ENCODE data around the gene KCTD13. TPM values are rescaled to one million over a fixed set of nuclear protein-coding genes. Genes with fewer than 3 reads are reported as not detected.
"Not testable (repeated sequence)": the region's sequence is repeated elsewhere in the genome, so short reads cannot be mapped to it uniquely, and the experiment has no call there.

Gene KCTD13
- total RNA-seq, 1 experiment from 2014 or later, result 10.2 TPM

GRCh38 chr16:29961127-29961478 is 35.1 kb upstream of the KCTD13 start:
- H3K36me3 ChIP-seq, result no peaks in the 10 kb centered on the region
- no peaks in the 10 kb centered on the region for H3K9me3 ChIP-seq (replicated peaks)
- H3K27ac ChIP-seq, result no peak overlapping the region
- no peaks in the 10 kb centered on the region for H3K27me3 ChIP-seq (replicated peaks)
- peak overlapping the region; percentile 53 for H3K4me3 ChIP-seq
- DNase-seq (ENCODE audit: low read depth in 1 of 2, low spot score in 2 of 2), result no peak
- H3K4me1 ChIP-seq (replicated peaks), result peaks cover 14% of the 10 kb centered on the region

GRCh38 chr16:29959821-29960220 is 33.8 kb upstream of the KCTD13 start:
- DNase-seq (ENCODE audit: low read depth in 1 of 2, low spot score in 2 of 2); H3K36me3 ChIP-seq; H3K4me3 ChIP-seq; H3K9me3 ChIP-seq (replicated peaks); H3K27ac ChIP-seq; H3K27me3 ChIP-seq (replicated peaks): not testable (repeated sequence)
- H3K4me1 ChIP-seq (replicated peaks), result peaks cover 14% of the 10 kb centered on the region

GRCh38 chr16:29959293-29959692 is 33.3 kb upstream of the KCTD13 start:
- Histone ChIP-seq H3K27ac (no peak overlapping the region), H3K9me3 (replicated peaks) (no peaks in the 10 kb centered on the region), H3K4me3 (no peak overlapping the region), H3K36me3 (no peaks in the 10 kb centered on the region), H3K4me1 (replicated peaks) (peaks cover 14% of the 10 kb centered on the region), H3K27me3 (replicated peaks) (no peaks in the 10 kb centered on the region)
- no peak for DNase-seq (ENCODE audit: low read depth in 1 of 2, low spot score in 2 of 2)

GRCh38 chr16:29958756-29959155 is 32.7 kb upstream of the KCTD13 start:
- Histone ChIP-seq H3K27ac (no peak overlapping the region), H3K36me3 (no peaks in the 10 kb centered on the region), H3K9me3 (replicated peaks) (no peaks in the 10 kb centered on the region), H3K27me3 (replicated peaks) (no peaks in the 10 kb centered on the region), H3K4me1 (replicated peaks) (peaks cover 14% of the 10 kb centered on the region), H3K4me3 (no peak overlapping the region)
- no peak for DNase-seq (ENCODE audit: low read depth in 1 of 2, low spot score in 2 of 2)

DNA sequence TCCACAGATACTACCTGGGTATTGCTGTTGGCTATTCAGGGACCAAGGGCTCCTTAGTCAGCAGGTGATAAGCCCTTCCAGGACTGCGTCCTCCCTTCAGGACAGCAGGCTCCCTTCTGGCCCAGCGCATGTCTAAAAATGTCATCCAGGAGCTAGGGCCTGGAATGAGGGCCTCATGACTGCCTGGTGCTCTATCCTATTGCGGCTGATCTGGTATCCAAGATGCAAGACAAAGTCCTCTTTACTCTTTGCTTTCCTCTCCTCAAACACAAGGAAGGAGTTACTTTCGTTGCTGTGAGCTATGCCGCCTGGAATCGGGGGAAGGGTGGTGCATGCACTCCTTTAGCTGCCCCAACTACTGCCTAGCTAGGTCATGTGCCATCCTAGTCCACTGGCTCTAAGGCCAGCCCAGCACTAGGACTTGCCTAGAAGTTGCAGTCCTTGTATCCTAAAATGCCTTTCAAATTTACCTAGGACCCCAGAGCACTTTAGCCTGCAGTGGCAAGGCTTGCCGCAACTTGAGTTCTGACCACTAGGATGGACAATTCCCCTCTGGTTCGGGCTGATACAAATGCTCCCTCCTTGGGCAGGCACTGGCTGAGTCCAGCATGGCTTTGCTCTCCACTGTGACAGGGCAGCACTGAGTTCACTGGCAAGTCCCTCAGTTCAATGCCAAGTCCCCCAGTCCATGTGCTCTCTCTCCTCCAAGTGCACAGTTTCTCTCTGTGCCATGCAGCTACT is 25.8 kb upstream of the KCTD13 start:
- H3K9me3 ChIP-seq (replicated peaks), result no peaks in the 10 kb centered on the region; the same call in 1 of the 2 replicates
- H3K27ac ChIP-seq, result no peak overlapping the region
- no peak overlapping the region for H3K4me3 ChIP-seq
- no peaks in the 10 kb centered on the region for H3K4me1 ChIP-seq (replicated peaks)
- DNase-seq (ENCODE audit: low read depth in 1 of 2, low spot score in 2 of 2), result no peak
- no peaks in the 10 kb centered on the region for H3K36me3 ChIP-seq
- no peaks in the 10 kb centered on the region for H3K27me3 ChIP-seq (replicated peaks)

DNA sequence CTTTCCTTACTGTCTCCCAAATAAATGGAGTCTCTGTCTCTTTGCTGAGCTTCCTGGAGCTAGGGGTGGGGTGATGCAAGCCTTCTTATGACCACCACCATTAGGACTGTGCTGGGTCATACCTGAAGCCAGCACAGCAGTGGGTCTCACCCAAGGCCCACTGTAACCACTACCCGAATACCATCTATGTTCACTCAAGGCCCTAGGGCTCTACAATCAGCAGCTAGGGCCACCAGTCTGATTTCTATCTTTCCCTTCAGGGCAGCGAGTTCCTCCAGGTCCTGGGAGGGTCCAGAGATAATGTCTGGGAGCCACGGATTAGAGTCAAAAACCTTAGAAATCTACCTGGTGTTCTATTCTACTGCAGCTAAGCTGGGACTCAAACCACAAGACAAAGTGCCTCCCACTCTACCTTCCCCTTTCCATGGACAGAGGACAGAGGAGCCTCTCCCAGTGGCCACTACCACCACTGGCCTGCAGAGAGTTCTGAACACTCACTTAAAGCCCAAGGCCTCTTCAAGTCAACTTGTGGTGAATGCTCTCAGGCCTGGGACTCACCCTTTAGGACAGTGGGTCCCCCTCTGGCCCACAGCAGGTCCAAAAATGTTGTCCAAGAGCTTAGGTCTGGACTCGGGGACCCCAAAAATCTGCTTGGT is 24.9 kb upstream of the KCTD13 start:
- Histone ChIP-seq H3K36me3 (no peaks in the 10 kb centered on the region), H3K4me1 (replicated peaks) (no peaks in the 10 kb centered on the region), H3K4me3 (no peak overlapping the region), H3K27me3 (replicated peaks) (no peaks in the 10 kb centered on the region), H3K9me3 (replicated peaks) (no peaks in the 10 kb centered on the region; the same call in 1 of the 2 replicates), H3K27ac (no peak overlapping the region)
- DNase-seq (ENCODE audit: low read depth in 1 of 2, low spot score in 2 of 2), result no peak

GRCh38 chr16:29947897-29948296 is 21.9 kb upstream of the KCTD13 start:
- no peak overlapping the region for H3K27ac ChIP-seq
- no peaks in the 10 kb centered on the region for H3K27me3 ChIP-seq (replicated peaks)
- H3K4me3 ChIP-seq, result no peak overlapping the region
- no peaks in the 10 kb centered on the region for H3K36me3 ChIP-seq
- DNase-seq (ENCODE audit: low read depth in 1 of 2, low spot score in 2 of 2), result no peak
- H3K4me1 ChIP-seq (replicated peaks), result peaks cover 22% of the 10 kb centered on the region
- H3K9me3 ChIP-seq (replicated peaks), result no peaks in the 10 kb centered on the region; the same call in 1 of the 2 replicates

DNA sequence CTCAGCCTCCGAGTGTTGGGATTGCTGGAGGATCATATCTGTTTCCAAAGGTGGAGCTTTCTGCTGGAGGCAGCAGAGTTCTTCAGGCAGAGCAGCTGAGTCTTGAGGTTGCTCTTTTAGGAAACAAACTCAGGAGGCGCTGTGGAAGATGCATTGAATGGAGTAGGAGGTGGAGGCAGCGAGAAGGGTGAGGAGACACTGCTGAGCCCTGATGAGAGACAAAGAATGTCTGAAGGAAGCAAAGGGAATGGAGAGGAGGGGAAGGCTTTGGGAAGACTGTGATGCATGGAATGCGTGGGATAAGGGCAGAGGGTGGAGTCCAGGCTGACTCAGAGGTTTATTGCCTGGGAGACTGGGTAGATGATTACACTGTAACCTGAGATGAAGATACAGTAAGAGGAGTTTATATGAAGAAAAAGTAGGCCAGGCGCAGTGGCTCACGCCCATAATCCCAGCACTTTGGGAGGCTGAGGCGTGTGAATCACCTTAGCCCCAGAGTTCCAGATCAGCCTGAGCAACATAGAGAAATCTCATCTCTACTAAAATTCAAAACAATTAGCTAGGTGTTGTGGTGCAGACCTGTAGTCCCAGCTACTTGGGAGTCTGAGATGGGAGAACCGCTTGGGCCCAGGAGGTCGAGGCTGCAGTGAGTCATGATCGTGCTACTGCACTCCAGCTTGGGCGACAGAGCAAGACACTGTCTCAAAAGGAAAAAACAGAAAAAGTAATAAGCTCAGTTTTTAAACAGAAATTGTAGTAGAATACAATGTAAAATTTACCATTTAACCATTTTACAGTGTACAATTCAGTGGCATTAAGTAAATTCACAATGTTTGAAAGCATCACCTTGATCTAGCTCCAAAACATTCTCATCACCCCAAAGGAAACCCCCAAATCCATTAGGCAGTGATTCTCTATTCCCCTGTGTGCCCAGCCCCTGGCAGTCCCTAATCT is 18.1 kb upstream of the KCTD13 start:
- peak overlapping the region; percentile 76 for H3K27ac ChIP-seq
- no peaks in the 10 kb centered on the region for H3K36me3 ChIP-seq
- DNase-seq (ENCODE audit: low read depth in 1 of 2, low spot score in 2 of 2), result peak; percentile 93 to 97
- no peaks in the 10 kb centered on the region for H3K27me3 ChIP-seq (replicated peaks)
- H3K4me1 ChIP-seq (replicated peaks), result peaks cover 22% of the 10 kb centered on the region
- no peak overlapping the region for H3K4me3 ChIP-seq
- peaks cover 3% of the 10 kb centered on the region; the same call in 1 of the 2 replicates for H3K9me3 ChIP-seq (replicated peaks)

- H3K4me3 ChIP-seq, result no peak overlapping the region
- H3K4me1 ChIP-seq (replicated peaks), result peaks cover 22% of the 10 kb centered on the region
- H3K27ac ChIP-seq, result no peak overlapping the region
- H3K27me3 ChIP-seq (replicated peaks), result no peaks in the 10 kb centered on the region
- H3K36me3 ChIP-seq, result no peaks in the 10 kb centered on the region
- peaks cover 3% of the 10 kb centered on the region; the same call in 1 of the 2 replicates for H3K9me3 ChIP-seq (replicated peaks)
- no peak for DNase-seq (ENCODE audit: low read depth in 1 of 2, low spot score in 2 of 2)
Observed at GRCh38 chr16:29940656-29941055, 14.6 kb upstream of the KCTD13 start.

GRCh38 chr16:29931750-29932149 is 5.7 kb upstream of the KCTD13 start:
- H3K4me1 ChIP-seq (replicated peaks), result peaks cover 10% of the 10 kb centered on the region
- H3K27ac ChIP-seq; H3K36me3 ChIP-seq; DNase-seq (ENCODE audit: low read depth in 1 of 2, low spot score in 2 of 2); H3K4me3 ChIP-seq; H3K27me3 ChIP-seq (replicated peaks); H3K9me3 ChIP-seq (replicated peaks): not testable (repeated sequence)

GRCh38 chr16:29927070-29927905 is 1.3 kb upstream of the KCTD13 start:
- Histone ChIP-seq H3K4me3 (peak overlapping the region; percentile 94; the same call in 1 of the 2 replicates), H3K36me3 (peaks cover 8% of the 10 kb centered on the region; the same call in 1 of the 2 replicates), H3K27ac (no peak overlapping the region), H3K4me1 (replicated peaks) (peaks cover 22% of the 10 kb centered on the region), H3K27me3 (replicated peaks) (no peaks in the 10 kb centered on the region), H3K9me3 (replicated peaks) (no peaks in the 10 kb centered on the region)
- DNase-seq (ENCODE audit: low read depth in 1 of 2, low spot score in 2 of 2), result peak in 1 of 2 experiments; percentile 23

GRCh38 chr16:29926711-29927052 is 656 bp upstream of the KCTD13 start:
- Histone ChIP-seq H3K36me3 (peaks cover 14% of the 10 kb centered on the region; the same call in 1 of the 2 replicates), H3K9me3 (replicated peaks) (no peaks in the 10 kb centered on the region), H3K4me1 (replicated peaks) (peaks cover 22% of the 10 kb centered on the region), H3K27ac (peak overlapping the region; percentile 71; the same call in 1 of the 2 replicates), H3K4me3 (peak overlapping the region; percentile 94), H3K27me3 (replicated peaks) (no peaks in the 10 kb centered on the region)
- DNase-seq (ENCODE audit: low read depth in 1 of 2, low spot score in 2 of 2), result no peak
